ENCODE data around the gene FANCM. TPM values are rescaled to one million over a fixed set of nuclear protein-coding genes. Genes with fewer than 3 reads are reported as not detected.

Gene FANCM
- total and polyA plus RNA-seq, 2 experiments from 2014 or later = 19.6 to 21.1 TPM

DNA sequence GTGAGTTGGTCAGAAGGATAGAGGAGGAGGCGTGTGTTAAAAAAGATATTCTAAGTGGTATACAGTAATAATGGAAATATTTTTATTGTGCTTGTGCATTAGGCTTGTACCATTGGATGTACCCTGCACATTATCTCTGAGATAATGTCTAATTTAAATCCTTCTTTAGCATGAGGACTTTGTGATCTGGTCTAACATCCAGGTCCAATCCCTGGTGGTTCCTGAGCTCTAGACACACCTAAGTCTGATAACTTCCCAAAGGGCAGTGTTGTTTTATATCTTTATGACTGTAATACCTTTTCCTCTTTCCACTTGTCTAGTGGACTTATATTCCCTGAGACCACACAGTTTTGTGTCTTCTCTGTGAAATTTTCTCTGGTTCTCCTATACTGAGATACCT, 31.2 kb upstream of the FANCM start (continued):
- TF ChIP-seq, protein P1, sequence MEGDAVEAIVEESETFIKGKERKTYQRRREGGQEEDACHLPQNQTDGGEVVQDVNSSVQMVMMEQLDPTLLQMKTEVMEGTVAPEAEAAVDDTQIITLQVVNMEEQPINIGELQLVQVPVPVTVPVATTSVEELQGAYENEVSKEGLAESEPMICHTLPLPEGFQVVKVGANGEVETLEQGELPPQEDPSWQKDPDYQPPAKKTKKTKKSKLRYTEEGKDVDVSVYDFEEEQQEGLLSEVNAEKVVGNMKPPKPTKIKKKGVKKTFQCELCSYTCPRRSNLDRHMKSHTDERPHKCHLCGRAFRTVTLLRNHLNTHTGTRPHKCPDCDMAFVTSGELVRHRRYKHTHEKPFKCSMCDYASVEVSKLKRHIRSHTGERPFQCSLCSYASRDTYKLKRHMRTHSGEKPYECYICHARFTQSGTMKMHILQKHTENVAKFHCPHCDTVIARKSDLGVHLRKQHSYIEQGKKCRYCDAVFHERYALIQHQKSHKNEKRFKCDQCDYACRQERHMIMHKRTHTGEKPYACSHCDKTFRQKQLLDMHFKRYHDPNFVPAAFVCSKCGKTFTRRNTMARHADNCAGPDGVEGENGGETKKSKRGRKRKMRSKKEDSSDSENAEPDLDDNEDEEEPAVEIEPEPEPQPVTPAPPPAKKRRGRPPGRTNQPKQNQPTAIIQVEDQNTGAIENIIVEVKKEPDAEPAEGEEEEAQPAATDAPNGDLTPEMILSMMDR (conservative IDR thresholded peaks at IDR 0.05; ENCODE audit: low read depth in 2 of 2) = no peak
- TF ChIP-seq, protein P2, sequence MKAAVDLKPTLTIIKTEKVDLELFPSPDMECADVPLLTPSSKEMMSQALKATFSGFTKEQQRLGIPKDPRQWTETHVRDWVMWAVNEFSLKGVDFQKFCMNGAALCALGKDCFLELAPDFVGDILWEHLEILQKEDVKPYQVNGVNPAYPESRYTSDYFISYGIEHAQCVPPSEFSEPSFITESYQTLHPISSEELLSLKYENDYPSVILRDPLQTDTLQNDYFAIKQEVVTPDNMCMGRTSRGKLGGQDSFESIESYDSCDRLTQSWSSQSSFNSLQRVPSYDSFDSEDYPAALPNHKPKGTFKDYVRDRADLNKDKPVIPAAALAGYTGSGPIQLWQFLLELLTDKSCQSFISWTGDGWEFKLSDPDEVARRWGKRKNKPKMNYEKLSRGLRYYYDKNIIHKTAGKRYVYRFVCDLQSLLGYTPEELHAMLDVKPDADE (IDR thresholded peaks at IDR 0.05) = no peak
- TF ChIP-seq CREB1 (CRISPR knock-in tag; IDR thresholded peaks at IDR 0.05; ENCODE audit: low read depth) (no peak), ZNF331 (CRISPR knock-in tag; IDR thresholded peaks at IDR 0.05; ENCODE audit: low read depth) (no peak), ZNF114 (CRISPR knock-in tag; IDR thresholded peaks at IDR 0.05) (no peak), POLR2AphosphoS5 (IDR thresholded peaks at IDR 0.05; ENCODE audit: low read depth) (no peak), EZH2phosphoT487 (IDR thresholded peaks at IDR 0.05; ENCODE audit: unreplicated experiment) (no peak), JUNB (IDR thresholded peaks at IDR 0.05; ENCODE audit: unreplicated experiment) (no peak)
- TF ChIP-seq, protein P3, sequence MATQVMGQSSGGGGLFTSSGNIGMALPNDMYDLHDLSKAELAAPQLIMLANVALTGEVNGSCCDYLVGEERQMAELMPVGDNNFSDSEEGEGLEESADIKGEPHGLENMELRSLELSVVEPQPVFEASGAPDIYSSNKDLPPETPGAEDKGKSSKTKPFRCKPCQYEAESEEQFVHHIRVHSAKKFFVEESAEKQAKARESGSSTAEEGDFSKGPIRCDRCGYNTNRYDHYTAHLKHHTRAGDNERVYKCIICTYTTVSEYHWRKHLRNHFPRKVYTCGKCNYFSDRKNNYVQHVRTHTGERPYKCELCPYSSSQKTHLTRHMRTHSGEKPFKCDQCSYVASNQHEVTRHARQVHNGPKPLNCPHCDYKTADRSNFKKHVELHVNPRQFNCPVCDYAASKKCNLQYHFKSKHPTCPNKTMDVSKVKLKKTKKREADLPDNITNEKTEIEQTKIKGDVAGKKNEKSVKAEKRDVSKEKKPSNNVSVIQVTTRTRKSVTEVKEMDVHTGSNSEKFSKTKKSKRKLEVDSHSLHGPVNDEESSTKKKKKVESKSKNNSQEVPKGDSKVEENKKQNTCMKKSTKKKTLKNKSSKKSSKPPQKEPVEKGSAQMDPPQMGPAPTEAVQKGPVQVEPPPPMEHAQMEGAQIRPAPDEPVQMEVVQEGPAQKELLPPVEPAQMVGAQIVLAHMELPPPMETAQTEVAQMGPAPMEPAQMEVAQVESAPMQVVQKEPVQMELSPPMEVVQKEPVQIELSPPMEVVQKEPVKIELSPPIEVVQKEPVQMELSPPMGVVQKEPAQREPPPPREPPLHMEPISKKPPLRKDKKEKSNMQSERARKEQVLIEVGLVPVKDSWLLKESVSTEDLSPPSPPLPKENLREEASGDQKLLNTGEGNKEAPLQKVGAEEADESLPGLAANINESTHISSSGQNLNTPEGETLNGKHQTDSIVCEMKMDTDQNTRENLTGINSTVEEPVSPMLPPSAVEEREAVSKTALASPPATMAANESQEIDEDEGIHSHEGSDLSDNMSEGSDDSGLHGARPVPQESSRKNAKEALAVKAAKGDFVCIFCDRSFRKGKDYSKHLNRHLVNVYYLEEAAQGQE (IDR thresholded peaks at IDR 0.05; ENCODE audit: unreplicated experiment) = no peak

DNA sequence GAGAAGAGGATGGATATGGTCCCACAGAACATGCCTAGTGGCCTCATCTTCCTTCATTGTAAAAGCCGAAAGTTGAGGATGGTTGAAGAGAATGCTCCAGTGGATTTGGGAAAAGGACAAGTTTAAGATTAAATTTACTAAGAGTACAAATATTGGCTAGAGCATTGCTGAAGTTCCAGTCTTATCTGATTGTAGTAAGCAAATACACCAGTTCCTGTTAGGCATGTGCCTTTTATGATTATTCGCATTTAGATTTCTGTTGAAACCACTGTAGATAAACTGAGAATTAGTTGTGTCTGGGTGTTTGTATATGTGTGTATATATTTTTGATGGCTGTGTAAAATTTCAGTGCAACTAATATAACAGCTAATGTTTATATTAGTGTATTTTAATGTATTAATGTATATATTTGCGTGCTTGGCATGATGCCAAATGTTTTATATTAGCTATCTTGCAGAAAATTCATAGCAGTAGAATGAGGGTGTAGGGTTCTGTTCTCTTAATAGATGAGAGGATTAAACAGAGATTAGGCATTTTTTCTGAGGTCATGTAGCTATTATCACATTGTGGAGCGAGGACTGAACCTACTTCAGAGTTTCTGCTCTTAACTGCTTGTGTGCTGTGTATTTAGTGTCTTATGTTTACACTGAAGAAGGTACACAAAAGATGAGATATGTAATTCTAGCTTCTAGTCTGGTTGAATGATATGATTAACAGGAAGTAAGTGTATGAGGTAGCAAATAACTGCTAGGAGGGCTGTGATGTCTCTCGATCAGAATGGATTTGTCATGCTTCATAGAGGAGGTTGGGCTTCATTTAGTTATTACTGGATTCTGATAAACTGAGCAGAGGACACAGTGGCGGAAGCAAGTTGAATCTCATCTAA, 22.6 kb upstream of the FANCM start:
- no peaks in the 10 kb centered on the region for H3K27me3 Mint-ChIP-seq (ENCODE audit: insufficient read depth, low read depth, poor library complexity)
- H3K9me3 Mint-ChIP-seq = no peaks in the 10 kb centered on the region
- Histone ChIP-seq H3F3A (replicated peaks; ENCODE audit: low read depth) (no peaks in the 10 kb centered on the region; the same call in 1 of the 2 replicates), H3K27ac (ENCODE audit: low read depth) (peak overlapping the region; percentile 40; the same call in 1 of the 2 replicates), H4K20me1 (replicated peaks; ENCODE audit: insufficient read depth) (0 out of 2 replicates have a peak, but pooled peaks cover 4% of the 10 kb centered on the region), H3K79me2 (replicated peaks; ENCODE audit: insufficient read depth) (no peaks in the 10 kb centered on the region), H3K9me2 (ENCODE audit: insufficient read depth) (no peaks in the 10 kb centered on the region), H3K27me3 (ENCODE audit: insufficient read depth) (no peaks in the 10 kb centered on the region), H3K36me3 (ENCODE audit: insufficient read depth) (peaks cover 59% of the 10 kb centered on the region), H2AFZ (no peak overlapping the region), H3K4me2 (no peak overlapping the region), H3K4me1 (ENCODE audit: insufficient read depth) (no peaks in the 10 kb centered on the region), H3K4me3 (no peak overlapping the region)
- DNase-seq (ENCODE audit: low spot score) = no peak
- ATAC-seq = no peak
- no peak overlapping the region for H3K4me3 Mint-ChIP-seq
- H3K4me1 Mint-ChIP-seq = no peaks in the 10 kb centered on the region
- peak overlapping the region; percentile 5; the same call in 1 of the 2 replicates for H3K27ac Mint-ChIP-seq
- peaks cover 68% of the 10 kb centered on the region for H3K36me3 Mint-ChIP-seq (ENCODE audit: low read depth)
- no peak for TF ChIP-seq ZNF331 (CRISPR knock-in tag; IDR thresholded peaks at IDR 0.05; ENCODE audit: low read depth)
- no peak for TF ChIP-seq JUNB (IDR thresholded peaks at IDR 0.05; ENCODE audit: unreplicated experiment)
- TF ChIP-seq, protein P3 (IDR thresholded peaks at IDR 0.05; ENCODE audit: unreplicated experiment) = no peak
- TF ChIP-seq POLR2AphosphoS5 (IDR thresholded peaks at IDR 0.05; ENCODE audit: low read depth) = no peak

Data from GM23338 (cell line).